GM19240 (cell line): ENCODE data around the gene ZC3HAV1.
A peak's percentile ranks its signal among the peaks of the same experiment; 100 is the strongest.
"Not testable (repeated sequence)": the region's sequence is repeated elsewhere in the genome, so short reads cannot be mapped to it uniquely, and the experiment has no call there.

Experiments
- DNase-seq: peaks from one replicate; pipeline ENCODE4 v3.0.0; 2011; ENCODE audit warnings: low spot score; ENCODE audit not compliant: insufficient read length

ZC3HAV1 gene

DNA sequence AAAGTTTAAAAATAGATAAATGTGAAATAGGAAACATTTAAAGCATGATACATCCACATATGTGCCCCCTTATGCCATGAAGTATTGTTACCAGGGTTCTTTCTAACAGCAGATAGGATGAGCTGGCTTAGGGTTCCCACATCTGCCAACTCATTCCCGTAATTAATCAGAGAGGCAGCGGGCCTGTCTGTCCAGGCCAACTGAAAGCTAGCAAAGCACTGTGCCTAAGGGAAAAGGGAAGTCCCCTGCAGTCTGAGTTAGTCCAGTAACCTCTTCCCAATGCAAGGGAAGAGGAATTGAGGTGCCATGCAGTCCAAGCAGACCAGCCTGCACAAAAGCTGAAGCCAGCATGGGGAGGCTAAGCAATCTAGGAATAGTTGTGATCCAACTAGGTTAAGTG is 55.4 kb downstream of the ZC3HAV1 start:
- no peak for DNase-seq

DNA sequence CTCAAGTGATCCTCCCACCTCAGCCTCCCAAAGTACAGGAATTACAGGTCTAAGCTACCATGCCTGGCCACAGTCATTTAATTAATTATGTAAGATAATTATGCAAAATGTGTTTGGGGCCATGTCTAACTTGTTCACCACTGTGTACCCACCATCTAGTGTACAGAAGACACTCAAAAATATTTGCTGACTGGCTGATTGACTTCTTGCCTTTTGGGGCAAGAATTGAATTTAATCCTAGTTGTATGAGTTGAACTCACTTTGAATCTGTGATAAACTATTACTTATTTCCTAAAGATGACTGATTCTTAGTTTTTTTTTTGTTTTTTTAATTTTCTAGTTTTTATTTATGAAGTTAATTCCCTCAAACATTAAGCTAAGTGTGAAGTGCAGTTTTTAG is 57.9 kb downstream of the ZC3HAV1 start:
- no peak for DNase-seq

DNA sequence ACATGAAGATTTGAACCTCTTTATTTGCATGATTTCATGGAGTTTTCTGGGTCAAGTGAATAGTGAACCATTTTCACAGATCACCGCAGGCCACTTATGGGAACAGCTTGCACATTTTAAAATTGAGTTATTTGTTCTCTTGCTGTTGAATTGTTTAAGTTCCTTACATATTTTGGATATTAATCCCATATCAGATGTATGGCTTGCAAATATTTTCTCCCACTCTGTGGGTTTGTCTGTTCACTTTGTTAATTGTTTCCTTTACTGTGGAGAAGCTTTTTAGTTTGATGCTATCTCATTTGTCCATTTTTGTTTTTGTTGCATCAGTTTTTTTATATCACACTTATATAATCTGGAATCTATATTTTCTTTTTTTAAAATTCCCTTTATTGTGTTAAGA is 59.6 kb downstream of the ZC3HAV1 start:
- DNase-seq: no peak

DNA sequence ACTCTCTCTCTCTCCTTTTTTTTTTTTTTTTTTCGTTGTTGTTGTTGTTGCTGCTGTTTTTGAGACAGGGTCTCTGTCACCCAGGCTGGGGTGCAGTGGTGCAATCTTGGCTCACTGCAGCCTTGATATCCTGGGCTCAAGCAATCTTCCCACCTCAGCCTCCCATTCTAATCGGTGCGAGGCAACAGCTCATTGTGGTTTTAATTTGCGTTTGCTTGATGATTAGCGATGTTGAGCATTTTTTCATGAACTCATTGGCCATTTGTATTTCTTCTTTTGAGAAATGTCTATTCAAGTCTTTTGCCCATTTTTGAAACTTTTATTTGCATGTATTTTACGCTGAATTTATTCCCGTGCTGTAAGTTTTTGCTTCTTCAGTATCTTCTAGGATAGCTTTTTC is 60.4 kb downstream of the ZC3HAV1 start:
- no peak for DNase-seq

DNA sequence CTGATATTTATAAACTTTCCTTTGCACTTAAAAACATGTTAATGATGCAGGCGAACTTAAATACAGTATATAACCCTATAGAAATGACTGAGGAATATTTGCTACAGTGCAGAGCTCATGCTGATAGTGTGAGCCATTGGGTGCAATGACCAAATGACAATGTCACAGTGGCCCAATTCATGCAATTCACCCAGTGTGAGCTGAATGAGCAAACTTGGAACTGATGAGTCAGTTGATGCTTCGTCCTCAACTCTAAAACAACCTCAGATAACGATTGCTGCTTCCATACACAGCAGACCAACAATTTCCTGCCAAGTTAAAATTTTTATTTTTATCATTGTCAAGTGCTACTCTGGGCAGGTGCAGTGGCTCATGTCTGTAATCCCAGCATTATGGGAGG is 61.5 kb downstream of the ZC3HAV1 start:
- no peak for DNase-seq

DNA sequence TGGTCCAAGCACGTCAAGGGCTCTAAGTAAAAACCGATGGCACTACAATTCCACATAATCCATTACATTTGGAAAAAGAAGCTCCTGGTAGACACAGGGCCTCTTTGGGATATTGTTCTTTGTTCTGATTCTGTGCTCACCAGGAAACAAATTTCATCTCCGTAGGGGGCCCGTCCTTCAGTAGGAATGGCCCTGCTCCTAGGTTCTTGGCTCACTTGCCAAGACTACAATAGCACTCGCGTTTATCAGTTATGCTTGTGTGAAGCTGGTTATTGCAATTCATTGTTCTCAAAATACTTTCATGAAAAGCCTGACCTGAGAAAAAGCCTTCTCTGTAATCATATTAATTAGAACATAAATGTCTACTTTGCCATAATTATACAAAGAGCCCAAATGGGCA is 63.4 kb downstream of the ZC3HAV1 start:
- no peak for DNase-seq

DNA sequence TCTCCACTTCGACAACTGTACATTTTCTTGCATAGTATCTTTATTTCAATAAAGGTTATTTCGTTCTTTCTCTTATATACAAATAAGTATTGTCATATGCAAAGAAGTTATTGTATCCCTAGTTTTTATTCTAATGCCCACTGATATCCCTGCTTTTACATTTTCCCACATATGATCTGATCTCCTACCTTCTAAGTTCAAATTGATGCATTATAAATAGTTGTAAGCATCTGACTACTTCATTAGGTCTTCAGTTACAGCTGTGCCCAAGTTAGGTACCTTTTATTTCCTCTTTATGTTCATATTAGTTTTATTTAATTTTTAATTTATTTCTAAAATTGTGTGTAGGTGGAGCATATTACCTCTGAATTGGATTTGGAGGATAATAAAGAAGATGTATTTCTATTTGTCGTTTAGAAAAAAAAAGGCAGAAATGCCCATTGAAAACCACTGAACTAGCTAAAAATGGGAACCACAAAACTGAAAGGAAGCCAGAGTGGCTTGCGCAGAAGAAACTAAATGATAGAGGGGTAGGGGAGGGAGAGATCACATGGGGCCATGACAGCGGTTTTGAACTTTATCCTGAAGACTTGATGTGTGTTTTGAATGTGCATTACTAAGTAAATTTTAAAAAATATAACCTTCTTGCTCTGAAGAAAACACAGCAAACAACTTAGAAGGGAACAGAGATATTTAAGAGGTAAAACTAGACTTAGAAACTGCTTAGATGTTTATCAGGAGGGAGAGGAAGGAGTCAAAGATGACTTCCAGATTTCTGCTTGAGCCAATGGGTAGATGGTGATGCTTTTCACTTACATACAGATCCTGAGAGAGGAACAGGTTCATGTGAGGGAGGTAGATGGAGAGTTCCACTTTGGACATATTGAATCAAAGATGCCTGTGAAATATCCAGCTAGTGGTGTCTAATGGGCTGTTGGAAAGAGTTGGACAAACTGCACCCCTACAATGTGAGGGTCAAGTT is 64.4 kb downstream of the ZC3HAV1 start:
- DNase-seq: no peak

DNA sequence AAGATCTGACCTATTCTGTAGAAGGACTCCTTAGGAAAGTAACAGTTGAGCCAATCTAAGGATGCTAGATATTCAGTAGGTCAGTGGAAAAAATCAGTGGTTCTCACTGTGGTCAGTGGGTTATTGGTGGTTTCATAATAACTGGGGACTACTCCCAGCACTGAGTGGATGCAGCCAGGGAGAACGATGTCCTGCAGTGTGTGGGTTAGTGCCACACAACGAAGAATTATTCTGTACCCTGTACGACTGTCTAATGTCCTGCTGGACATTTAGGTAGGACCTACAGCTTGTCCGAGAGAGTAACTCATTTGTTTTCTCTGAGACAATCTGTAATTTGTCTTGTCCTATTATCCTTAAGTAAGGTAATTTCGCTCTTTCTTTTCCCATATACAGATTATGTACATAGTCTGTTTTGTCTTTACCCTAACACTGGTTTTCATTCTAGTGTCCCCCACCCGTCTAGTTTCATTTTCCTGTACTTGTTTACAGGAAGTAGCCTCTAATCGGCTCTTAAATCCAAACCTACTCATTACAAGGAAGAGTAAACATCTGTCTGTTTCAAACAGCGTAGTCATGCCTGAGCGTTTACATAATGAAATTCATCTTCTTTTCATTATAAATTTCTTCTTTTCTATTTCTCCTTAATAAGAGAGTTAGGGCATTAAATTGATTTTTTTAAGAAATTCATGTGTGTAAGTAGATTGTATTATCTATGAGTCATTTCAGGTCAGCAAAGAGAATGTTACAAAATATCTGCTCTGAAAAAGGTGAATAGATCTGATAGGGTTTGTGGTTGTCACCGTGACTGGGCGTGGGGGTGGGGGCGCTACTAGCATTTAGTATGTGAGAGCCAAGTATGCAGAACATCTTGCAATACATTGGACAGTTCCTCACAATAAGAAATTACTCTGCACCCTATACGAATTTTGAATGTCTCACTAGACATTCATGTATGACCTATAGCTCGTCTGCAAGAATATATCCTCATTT is 65.4 kb downstream of the ZC3HAV1 start:
- DNase-seq: no peak

DNA sequence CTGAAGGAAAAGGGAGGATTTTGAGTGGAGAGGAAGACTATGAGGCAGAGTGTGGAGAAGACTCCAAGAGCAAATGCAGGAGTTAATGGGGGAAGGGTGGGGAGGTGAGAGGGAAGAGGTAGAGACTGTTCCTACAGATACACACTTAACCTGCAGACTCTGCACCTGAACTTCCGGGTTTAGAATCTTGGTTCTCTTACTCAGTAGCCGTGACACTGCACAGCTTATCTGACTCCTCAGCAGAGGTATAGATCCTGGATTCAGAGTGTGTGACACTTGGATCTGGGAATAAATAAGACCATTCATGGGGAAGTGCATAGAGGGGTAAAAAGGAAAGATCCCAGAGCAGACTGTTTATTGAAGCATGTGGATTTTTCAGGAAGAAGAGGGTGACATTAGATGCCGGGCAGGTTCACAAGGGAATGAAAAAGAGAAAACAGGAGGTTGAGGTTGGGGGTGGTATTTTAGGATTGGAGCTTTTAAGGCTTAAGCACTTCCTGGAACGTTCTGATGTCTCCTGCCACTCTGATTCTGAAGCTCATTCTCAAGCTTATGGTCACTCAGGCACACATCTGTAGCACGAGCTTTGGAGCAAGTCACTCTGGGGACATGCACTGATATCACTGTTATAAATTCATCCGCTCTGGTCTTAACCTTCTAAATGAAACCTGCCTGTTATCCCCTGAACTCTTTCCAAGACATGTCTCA is 68.0 kb downstream of the ZC3HAV1 start:
- DNase-seq: no peak

DNA sequence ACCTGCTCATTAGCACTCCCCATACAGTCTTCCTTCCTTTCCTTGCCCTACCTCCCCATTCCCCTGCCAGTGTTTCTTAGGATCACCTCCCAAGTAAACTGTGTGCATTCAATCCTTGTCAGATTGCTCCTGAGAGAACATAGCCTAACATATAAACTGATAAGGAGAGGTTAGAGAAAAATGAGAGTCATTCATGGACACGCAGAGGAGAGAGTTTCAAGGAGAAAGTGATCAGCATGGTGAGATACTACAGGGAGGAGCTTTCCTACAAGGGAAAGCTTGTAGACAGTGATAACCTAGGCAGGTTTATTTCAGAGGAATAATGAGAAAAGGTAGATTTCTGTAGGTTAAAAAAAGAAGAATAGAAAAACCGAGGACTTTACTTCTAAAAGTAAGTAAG is 70.8 kb downstream of the ZC3HAV1 start:
- DNase-seq: no peak

DNA sequence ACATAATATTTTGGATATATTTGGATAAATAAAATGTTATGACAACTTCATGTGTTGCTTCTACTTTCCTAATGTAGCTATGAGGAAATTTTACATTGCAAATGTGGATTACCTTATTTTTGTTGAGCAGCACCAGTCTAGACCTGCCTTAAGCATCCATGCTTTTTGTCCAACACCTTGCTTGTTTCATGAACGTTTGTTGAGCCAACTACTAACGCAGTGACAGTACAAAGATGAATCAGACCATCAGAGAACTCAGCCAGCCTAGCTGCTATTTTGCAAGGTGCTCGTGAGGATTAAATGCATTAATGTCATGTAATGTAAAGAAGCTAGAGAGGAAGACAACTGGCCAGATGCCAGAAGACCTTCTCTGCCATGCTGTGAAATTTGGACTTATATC is 72.6 kb downstream of the ZC3HAV1 start:
- no peak for DNase-seq

DNA sequence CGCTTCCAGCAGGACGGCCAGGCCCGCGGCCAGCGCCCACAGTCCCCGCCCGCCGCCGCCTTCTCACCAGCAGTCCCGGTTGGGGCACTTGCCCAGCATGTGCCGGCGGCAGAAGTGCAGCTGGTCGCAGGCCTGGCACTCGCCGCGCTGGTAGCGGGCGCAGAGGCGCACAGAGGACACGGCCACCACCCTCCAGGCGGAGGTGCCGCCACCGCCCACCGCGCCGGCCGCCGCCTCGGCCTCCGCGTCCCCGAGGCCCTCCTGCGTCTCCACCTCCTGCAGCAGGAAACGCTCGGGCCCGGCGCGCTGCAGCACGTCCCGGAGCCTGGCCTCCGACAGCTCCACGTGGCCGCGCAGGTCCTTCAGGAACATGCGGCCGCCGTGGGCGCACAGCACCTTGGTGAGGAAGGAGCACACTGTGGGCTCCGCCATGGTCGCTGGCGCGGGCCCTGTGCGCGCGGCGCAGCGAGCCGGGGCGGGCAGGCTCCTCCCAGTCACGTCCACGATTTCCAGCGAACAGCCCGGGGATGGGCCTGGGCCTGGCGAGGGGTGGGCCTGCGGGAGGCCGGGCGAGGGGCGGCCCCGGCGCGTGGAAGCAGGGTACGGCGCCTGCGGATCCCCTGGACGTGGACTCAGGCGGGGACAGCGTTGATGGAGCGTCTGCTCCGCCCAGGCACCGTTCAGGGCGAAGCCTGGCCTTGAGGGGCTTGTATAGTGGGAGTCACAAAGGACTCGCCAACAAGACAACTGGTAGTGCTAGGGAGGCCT is 73.8 kb downstream of the ZC3HAV1 start, which contains the start of gene ZC3HAV1L:
Gene ZC3HAV1L (minus strand): TSS at position 457 of the 768 bp plus-strand sequence. CDS start 25 bp downstream, at position 432.
- peak; percentile 40 for DNase-seq

DNA sequence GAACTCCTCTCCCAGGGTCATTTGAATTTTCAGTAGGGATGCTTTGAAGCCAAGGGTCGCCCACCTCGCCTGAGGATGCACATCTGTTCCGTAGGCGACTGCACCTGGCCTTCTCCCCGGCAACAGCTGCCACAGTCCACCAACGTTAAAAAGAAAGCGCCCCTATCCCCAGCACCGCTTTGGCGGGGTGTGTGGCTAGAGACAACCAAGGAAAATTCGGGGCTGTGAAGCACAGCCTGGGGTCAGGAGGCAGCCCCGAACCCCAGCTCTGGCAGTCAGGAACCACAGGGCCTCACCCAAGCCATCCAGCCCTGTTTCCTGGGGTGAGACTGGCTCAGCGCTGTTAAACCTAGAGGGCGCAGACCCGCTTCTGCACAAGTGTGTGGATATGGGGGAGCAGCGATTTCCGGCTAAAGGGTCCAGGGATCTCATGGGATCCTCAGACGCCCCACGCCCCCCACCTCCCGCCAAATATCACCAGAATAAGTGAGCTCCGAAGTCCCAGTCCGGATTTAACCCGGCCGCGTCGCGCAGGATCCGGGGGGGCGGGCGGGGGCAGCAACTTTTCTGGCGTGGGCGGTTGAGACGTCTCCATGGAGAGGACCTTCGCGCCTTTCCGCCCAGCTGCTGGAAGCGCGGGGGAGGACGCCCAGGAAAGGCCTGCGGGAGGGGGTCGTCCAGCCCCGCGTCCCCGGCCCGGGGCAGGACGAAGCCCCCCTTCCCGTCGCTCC is 74.5 kb downstream of the ZC3HAV1 start:
- peak; percentile 18 for DNase-seq

DNA sequence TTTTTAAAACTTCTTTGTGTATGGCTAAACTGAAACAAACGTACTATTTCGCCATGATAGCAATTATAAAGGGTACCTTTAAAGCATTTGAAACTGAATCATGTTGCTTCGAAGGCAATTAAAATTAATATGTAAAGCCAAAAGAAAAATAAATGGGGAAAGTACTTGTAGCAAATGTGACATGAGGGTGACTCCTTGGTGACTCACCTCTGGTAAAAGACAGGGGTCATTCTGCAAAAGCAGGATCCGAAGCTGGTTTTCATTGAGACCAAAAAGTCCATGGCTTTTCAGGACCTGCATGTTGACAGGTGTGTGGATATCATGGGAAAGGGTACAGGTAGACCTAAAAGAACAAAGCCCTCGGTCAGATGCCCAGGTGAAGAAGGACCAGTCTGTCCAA is 75.2 kb downstream of the ZC3HAV1 start:
- DNase-seq: no peak

DNA sequence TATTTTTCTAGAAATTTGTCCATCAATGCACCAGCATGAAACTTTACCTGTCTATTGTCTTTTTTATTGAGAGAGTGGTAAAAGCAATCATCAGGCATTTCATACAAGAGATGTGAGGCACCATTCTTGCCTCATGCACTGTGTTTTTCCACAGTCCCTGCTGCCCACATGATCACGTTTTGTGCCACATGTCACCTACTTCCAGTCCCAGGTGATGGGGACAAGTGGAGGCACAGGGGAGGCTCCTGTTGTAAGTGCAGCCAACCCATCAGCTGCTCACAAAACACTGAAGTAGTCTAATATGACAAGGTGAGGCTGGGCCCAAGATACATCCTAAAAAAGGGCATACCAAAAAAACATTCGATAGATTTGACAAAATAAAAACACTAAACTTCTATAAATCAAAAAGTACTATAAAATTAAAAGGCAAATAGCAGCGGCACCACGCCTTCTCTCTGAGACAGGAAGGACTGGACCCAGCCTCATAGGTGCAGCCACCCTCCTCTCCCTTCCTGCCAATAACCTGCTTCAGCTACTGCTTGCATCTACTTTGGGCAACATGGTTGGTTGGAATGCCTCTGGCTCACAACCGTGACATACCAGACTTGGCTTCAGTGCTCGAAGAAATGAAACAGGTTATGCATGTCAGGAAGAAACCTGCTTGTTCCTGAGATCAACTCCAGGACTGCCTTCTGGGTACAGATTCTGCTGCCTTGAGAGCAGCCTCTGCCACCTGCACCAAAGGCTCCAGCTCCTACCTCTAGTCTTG is 76.0 kb downstream of the ZC3HAV1 start:
- no peak for DNase-seq

DNA sequence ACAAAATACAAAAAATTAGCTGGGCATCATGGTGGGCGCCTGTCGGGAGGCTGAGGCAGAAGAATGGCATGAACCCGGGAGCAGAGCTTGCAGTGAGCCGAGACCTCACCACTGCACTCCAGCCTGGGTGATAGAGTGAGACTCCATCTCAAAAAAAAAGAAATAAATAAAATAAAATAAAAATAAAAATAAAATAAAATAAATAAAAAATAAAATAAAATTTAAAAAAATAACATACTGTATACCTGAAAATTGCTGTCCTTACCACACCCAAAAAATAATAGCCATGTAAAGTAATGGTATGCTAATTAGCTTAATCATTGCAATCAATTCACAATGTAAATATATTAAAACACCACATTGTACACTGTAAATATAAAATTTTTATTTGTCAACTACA is 77.0 kb downstream of the ZC3HAV1 start:
- no peak for DNase-seq

DNA sequence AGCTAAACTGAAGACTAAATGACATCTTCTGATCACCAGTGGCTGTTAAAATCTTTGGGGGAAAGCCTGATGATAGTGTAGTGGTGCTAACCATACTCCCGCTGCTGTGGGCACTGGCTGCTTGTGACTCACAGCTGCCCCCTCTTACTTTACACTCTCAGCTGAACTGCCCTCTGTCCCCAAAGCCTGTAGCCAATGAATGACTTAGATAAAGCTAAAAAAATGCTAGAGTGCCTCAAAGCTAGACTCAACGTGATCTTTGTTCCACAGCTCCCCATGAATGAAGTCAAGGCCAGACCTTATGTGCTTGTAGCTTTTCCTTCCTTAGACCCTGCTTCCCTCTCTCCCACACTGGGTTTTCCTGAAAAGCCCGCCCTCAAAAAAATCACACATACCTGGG is 80.2 kb downstream of the ZC3HAV1 start:
- DNase-seq: no peak

DNA sequence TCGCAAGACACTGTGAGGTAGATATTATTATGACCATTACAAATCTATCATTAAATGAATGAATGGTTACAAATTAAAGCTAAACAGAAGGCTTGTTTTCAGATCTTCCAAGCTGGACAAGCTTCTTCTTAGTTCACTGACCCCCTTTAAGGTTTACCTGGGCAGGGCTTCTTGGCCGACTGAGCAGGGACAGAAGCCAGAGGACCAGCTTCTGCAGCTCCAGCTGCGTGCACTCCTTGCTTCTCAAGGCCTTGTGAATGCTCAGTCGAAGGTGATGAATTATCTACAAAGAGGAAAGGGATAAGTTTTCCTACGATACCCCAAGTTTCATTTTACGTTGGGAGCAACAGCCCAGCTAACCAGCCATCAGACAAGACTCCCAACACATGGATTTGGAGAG is 83.0 kb downstream of the ZC3HAV1 start:
- no peak for DNase-seq

DNA sequence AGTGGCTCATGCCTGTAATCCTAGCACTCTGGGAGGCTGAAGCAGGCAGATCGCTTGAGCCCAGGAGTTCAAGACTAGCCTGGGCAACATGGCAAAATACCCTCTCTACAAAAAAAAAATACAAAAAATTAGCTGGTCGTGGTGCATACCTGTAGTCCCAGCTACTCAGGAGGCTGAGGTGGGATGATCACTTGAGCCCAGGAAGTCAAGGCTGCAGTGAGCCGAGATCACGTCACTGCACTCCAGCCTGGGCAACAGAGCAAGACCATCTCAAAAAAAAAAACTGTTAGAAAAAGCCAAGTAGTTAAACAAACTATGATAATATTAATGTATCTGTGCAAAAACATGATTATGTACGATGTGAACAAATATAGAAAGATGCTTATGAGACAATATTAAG is 83.7 kb downstream of the ZC3HAV1 start:
- DNase-seq: not testable (repeated sequence)
